ENCODE measurements around the gene THRB. TPM values are rescaled to one million over a fixed set of nuclear protein-coding genes. Genes with fewer than 3 reads are reported as not detected.

The THRB gene
- total and polyA plus RNA-seq, 2 experiments from 2014 or later, result 26.8 to 60.0 TPM

- Histone ChIP-seq H3K4me3 (no peak overlapping the region), H3K9me2 (replicated peaks; ENCODE audit: insufficient read depth) (no peaks in the 10 kb centered on the region), H3K27ac (peak overlapping the region; percentile 81), H3K79me2 (peaks cover 69% of the 10 kb centered on the region), H3K36me3 (replicated peaks; ENCODE audit: insufficient read depth, low read depth) (no peaks in the 10 kb centered on the region), H3K27me3 (no peaks in the 10 kb centered on the region), H2AFZ (no peak overlapping the region), H3K4me2 (peak overlapping the region; percentile 12), H4K20me1 (ENCODE audit: insufficient read depth, poor library complexity, severe bottlenecking) (no peaks in the 10 kb centered on the region), H3K9me3 (ENCODE audit: low read depth) (no peaks in the 10 kb centered on the region), H3K4me1 (ENCODE audit: insufficient read depth) (peaks cover 38% of the 10 kb centered on the region)
- no peak for DNase-seq (ENCODE audit: low spot score)
- TF ChIP-seq EZH2phosphoT487 (IDR thresholded peaks at IDR 0.05; ENCODE audit: low read depth, severe bottlenecking, unreplicated experiment) (no peak), EZH2 (IDR thresholded peaks at IDR 0.05; ENCODE audit: borderline replicate concordance) (no peak)
- TF ChIP-seq, protein P1, sequence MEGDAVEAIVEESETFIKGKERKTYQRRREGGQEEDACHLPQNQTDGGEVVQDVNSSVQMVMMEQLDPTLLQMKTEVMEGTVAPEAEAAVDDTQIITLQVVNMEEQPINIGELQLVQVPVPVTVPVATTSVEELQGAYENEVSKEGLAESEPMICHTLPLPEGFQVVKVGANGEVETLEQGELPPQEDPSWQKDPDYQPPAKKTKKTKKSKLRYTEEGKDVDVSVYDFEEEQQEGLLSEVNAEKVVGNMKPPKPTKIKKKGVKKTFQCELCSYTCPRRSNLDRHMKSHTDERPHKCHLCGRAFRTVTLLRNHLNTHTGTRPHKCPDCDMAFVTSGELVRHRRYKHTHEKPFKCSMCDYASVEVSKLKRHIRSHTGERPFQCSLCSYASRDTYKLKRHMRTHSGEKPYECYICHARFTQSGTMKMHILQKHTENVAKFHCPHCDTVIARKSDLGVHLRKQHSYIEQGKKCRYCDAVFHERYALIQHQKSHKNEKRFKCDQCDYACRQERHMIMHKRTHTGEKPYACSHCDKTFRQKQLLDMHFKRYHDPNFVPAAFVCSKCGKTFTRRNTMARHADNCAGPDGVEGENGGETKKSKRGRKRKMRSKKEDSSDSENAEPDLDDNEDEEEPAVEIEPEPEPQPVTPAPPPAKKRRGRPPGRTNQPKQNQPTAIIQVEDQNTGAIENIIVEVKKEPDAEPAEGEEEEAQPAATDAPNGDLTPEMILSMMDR (IDR thresholded peaks at IDR 0.05; ENCODE audit: poor library complexity), result no peak
- 41% methylated on average over 1 of the region's 1 CpG for WGBS (ENCODE audit: low lambda C conversion rate, missing lambda C conversion rate)
Observed at GRCh38 chr3:24374801-24375200, 119.8 kb downstream of the THRB start.

GRCh38 chr3:24373198-24373959 lies 121.3 kb downstream of the THRB start:
- H3K4me2 ChIP-seq, result peak overlapping the region; percentile 50
- peak overlapping the region; percentile 81 for H3K27ac ChIP-seq
- no peak overlapping the region for H3K4me3 ChIP-seq
- WGBS (ENCODE audit: low lambda C conversion rate, missing lambda C conversion rate), result 82% methylated on average over 9 of the region's 9 CpGs
- H3K27me3 ChIP-seq, result no peaks in the 10 kb centered on the region
- H3K9me2 ChIP-seq (replicated peaks; ENCODE audit: insufficient read depth), result no peaks in the 10 kb centered on the region
- no peaks in the 10 kb centered on the region for H3K9me3 ChIP-seq (ENCODE audit: low read depth)
- H4K20me1 ChIP-seq (ENCODE audit: insufficient read depth, poor library complexity, severe bottlenecking), result no peaks in the 10 kb centered on the region
- no peaks in the 10 kb centered on the region for H3K36me3 ChIP-seq (replicated peaks; ENCODE audit: insufficient read depth, low read depth)
- H3K4me1 ChIP-seq (ENCODE audit: insufficient read depth), result peaks cover 38% of the 10 kb centered on the region
- TF ChIP-seq EZH2phosphoT487 (IDR thresholded peaks at IDR 0.05; ENCODE audit: low read depth, severe bottlenecking, unreplicated experiment) (no peak), EZH2 (IDR thresholded peaks at IDR 0.05; ENCODE audit: borderline replicate concordance) (no peak)
- TF ChIP-seq, protein P1 (IDR thresholded peaks at IDR 0.05; ENCODE audit: poor library complexity), result no peak
- peak; percentile 30 for DNase-seq (ENCODE audit: low spot score)
- H3K79me2 ChIP-seq, result peaks cover 70% of the 10 kb centered on the region
- H2AFZ ChIP-seq, result no peak overlapping the region

GRCh38 chr3:24372559-24373197 lies 122.0 kb downstream of the THRB start:
- H2AFZ ChIP-seq, result no peak overlapping the region
- no peaks in the 10 kb centered on the region for H3K27me3 ChIP-seq
- peaks cover 41% of the 10 kb centered on the region for H3K4me1 ChIP-seq (ENCODE audit: insufficient read depth)
- H3K9me3 ChIP-seq (ENCODE audit: low read depth), result no peaks in the 10 kb centered on the region
- H3K27ac ChIP-seq, result peak overlapping the region; percentile 81
- no peak overlapping the region for H3K4me3 ChIP-seq
- 74% methylated on average over 3 of the region's 3 CpGs for WGBS (ENCODE audit: low lambda C conversion rate, missing lambda C conversion rate)
- H3K4me2 ChIP-seq, result peak overlapping the region; percentile 50
- H3K9me2 ChIP-seq (replicated peaks; ENCODE audit: insufficient read depth), result no peaks in the 10 kb centered on the region
- peaks cover 67% of the 10 kb centered on the region for H3K79me2 ChIP-seq
- no peaks in the 10 kb centered on the region for H3K36me3 ChIP-seq (replicated peaks; ENCODE audit: insufficient read depth, low read depth)
- H4K20me1 ChIP-seq (ENCODE audit: insufficient read depth, poor library complexity, severe bottlenecking), result no peaks in the 10 kb centered on the region
- no peak for DNase-seq (ENCODE audit: low spot score)
- TF ChIP-seq EZH2phosphoT487 (IDR thresholded peaks at IDR 0.05; ENCODE audit: low read depth, severe bottlenecking, unreplicated experiment) (no peak), EZH2 (IDR thresholded peaks at IDR 0.05; ENCODE audit: borderline replicate concordance) (no peak)
- TF ChIP-seq, protein P1 (IDR thresholded peaks at IDR 0.05; ENCODE audit: poor library complexity), result no peak
